Measurements from ENCODE around the gene SMOC2.

DNA sequence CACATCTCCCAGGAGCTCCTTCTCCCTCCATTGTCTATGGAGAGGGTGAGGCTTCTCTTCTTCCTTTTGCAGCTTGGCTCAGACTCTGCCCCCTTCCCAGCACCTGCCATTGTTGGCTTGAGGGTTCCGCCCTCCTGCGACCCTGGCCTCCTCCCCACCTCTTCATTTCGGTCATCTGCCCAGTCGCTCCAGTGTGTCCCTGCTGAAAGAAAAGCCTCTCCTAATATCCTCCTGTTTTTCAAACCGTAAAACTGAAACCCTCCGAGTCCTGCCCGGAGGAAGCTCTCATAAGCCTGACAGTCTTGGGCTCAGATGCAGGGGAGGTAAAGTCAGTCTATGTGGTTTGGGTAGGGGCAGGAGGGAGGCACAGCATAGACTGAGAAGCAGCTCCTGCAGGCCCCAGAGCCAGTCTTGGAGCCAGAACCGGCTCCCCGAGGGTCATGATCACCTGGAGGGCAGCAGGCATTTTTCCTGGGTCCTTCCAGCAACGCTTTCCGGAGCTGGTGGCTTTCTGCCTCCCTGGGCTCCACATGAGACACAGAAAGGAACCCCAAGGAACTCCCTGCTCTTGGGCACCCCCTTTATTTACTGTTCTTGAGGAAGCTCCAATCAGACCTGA, 235.1 kb downstream of the SMOC2 start:
- TF ChIP-seq, protein P1, sequence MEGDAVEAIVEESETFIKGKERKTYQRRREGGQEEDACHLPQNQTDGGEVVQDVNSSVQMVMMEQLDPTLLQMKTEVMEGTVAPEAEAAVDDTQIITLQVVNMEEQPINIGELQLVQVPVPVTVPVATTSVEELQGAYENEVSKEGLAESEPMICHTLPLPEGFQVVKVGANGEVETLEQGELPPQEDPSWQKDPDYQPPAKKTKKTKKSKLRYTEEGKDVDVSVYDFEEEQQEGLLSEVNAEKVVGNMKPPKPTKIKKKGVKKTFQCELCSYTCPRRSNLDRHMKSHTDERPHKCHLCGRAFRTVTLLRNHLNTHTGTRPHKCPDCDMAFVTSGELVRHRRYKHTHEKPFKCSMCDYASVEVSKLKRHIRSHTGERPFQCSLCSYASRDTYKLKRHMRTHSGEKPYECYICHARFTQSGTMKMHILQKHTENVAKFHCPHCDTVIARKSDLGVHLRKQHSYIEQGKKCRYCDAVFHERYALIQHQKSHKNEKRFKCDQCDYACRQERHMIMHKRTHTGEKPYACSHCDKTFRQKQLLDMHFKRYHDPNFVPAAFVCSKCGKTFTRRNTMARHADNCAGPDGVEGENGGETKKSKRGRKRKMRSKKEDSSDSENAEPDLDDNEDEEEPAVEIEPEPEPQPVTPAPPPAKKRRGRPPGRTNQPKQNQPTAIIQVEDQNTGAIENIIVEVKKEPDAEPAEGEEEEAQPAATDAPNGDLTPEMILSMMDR (IDR thresholded peaks at IDR 0.05): no peak
- no peak for TF ChIP-seq POLR2A (IDR thresholded peaks at IDR 0.05)
